GM13976 (cell line): ENCODE measurements around the gene GCNT1.
"Not testable (repeated sequence)": the region's sequence is repeated elsewhere in the genome, so short reads cannot be mapped to it uniquely, and the experiment has no call there.

ENCODE experiments used
- DNase-seq: peaks from one replicate; pipeline ENCODE4 v3.0.0; 2012; ENCODE audit warnings: low spot score
- CTCF ChIP-seq: IDR thresholded peaks from 2 replicates; pipeline ENCODE4 v1.5.1; 2012; ENCODE audit warnings: borderline replicate concordance, mild to moderate bottlenecking; ENCODE audit not compliant: insufficient read depth; ENCODE audit errors: extremely low read depth, missing control alignments, control extremely low read depth
- in situ Hi-C: fragments of 300-500 bp; cut with MboI; formaldehyde crosslinking; loops from one replicate; pipeline ENCODE4 v1.12.0; 2022; ENCODE audit warnings: low sequenced_read_pairs, mixed read lengths, inconsistent platforms; ENCODE audit not compliant: unreplicated experiment

Gene GCNT1

GRCh38 chr9:76486151-76486550 is 27.2 kb downstream of the GCNT1 start:
- TF ChIP-seq CTCF: no peak
- no peak for DNase-seq
- in situ Hi-C loops: no loop called here

GRCh38 chr9:76490249-76490990 is 31.4 kb downstream of the GCNT1 start:
- TF ChIP-seq CTCF: no peak
- DNase-seq: no peak
- in situ Hi-C loops: no loop called here

- in situ Hi-C loops, DNase-seq: not testable (repeated sequence)
These were observed 32.1 kb downstream of the GCNT1 start for GRCh38 chr9:76491056-76491455.

GRCh38 chr9:76493496-76493895 is 34.5 kb downstream of the GCNT1 start:
- in situ Hi-C loops, DNase-seq: not testable (repeated sequence)

GRCh38 chr9:76500061-76500460 is 41.1 kb downstream of the GCNT1 start:
- no peak for TF ChIP-seq CTCF
- in situ Hi-C loops: no loop called here
- no peak for DNase-seq

- no peak for TF ChIP-seq CTCF
- in situ Hi-C loops: no loop called here
- no peak for DNase-seq
These were observed 43.8 kb downstream of the GCNT1 start for GRCh38 chr9:76502746-76503145.

GRCh38 chr9:76510041-76510440 is 51.1 kb downstream of the GCNT1 start:
- TF ChIP-seq CTCF: no peak
- DNase-seq: no peak
- in situ Hi-C loops: no loop called here

- in situ Hi-C loops: no loop called here
- DNase-seq: no peak
These were observed 51.5 kb downstream of the GCNT1 start for GRCh38 chr9:76510446-76510845.

More at GRCh38 chr9:76510446-76510845, 51.5 kb downstream of the GCNT1 start:
- TF ChIP-seq CTCF: no peak
